Uterus (tissue), 4 donors: Measurements from ENCODE around the gene BIRC5. TPM values are rescaled to one million over a fixed set of nuclear protein-coding genes. Genes with fewer than 3 reads are reported as not detected.

Experiments used
- DNase-seq, 2 donors: peaks; one replicate each; pipeline ENCODE4 v3.0.0-alpha.2; 2019 to 2020
- H3K27ac ChIP-seq, 2 donors: fragments of 200-600 bp; sonication (generic); 1 replicate in 1 of 2; 2 replicates in 1 of 2; pipeline ENCODE4 v1.5.1; 2016 to 2018
- H3K27me3 ChIP-seq, 2 donors: fragments of 200-600 bp; sonication (generic); one replicate each; pipeline ENCODE4 v1.5.1; 2018 to 2019; ENCODE audit warnings: control low read depth in 1 of 2
- H3K36me3 ChIP-seq, 2 donors: fragments of 200-600 bp; sonication (generic); one replicate each; pipeline ENCODE4 v1.5.1; 2019; ENCODE audit warnings: control low read depth in 1 of 2
- H3K4me1 ChIP-seq, 2 donors: fragments of 200-600 bp; sonication (generic); one replicate each; pipeline ENCODE4 v1.5.1; 2018 to 2019; ENCODE audit warnings: control low read depth in 1 of 2
- H3K4me3 ChIP-seq, 2 donors: fragments of 200-600 bp; sonication (generic); 1 replicate in 1 of 2; 2 replicates in 1 of 2; pipeline ENCODE4 v1.5.1; 2018 to 2019; ENCODE audit warnings: mild to moderate bottlenecking in 1 of 2
- H3K9me3 ChIP-seq, 2 donors: fragments of 200-600 bp; sonication (generic); one replicate each; pipeline ENCODE4 v1.5.1; 2019; ENCODE audit warnings: control low read depth in 1 of 2
- POLR2A ChIP-seq, 2 donors: fragments of 450-650 bp; IDR thresholded peaks; one replicate each; pipeline ENCODE4 v1.6.1; 2016; ENCODE audit warnings: antibody characterized with exemption in 2 of 2, mild to moderate bottlenecking in 1 of 2, moderate library complexity in 1 of 2
- intact Hi-C: fragments of 100-400 bp; cut with DNase I; formaldehyde crosslinking; loops from one replicate; pipeline ENCODE4 v1.15.1; 2023; ENCODE audit warnings: low total_unique reads
- total RNA-seq, 4 donors: library from RNA; depleted of rRNA in 3 of 4; stranded (reverse); fragments of >200 nt in 3 of 4; gene quantifications; one replicate each; pipeline versions ENCODE4 v1.1.0 to v1.2.4, GENCODE V29; 2014 to 2023
- TF ChIP-seq, protein P1 (sequence below), 4 experiments: fragments of 200-600 bp in 2 of 4; fragments of 450-650 bp in 2 of 4; sonication (generic) in 2 of 4; IDR thresholded peaks; one replicate each; pipeline ENCODE4 v1.5.1; 2016 to 2019; ENCODE audit warnings: antibody characterized with exemption in 4 of 4, mild to moderate bottlenecking in 2 of 4, moderate library complexity in 1 of 4
- donor health status: DM: yes; HTN: yes; CAD: no.

Gene BIRC5
- total RNA-seq, 4 donors from 2014 or later: 26.3 to 29.7 TPM; not detected in 2

DNA sequence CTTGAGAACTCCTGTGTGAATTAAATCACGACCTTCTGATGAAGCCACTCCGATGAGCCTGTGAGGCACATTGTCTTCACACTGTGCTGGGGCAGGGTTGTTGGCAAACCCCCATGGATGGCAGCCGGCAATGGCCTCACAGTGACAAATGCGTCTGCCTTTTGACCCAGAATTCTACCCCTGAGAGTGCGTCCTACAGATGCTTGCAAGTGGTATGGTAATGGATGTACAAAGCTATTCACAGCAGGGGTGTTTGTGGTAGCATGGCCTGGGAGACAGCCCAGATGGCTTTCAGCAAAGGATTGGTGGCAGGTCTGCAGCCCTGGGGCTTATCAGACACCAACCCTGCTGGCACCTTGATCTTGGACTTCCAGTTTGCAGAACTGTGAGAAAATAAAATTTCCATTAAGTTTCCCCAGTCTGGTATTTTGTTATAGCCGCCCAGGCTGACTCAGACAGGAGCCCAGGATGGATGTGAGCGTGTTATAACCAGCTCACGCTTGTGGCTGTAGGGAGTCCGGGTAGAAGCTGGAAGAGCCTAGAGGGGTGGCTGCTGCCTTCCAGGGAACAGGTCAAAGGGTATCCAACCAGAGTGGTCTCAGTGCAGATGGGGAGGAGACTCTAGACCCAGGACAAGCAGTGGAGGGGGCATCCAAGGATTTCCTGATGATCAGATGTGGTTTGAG is 16.8 kb upstream of the BIRC5 start:
- Histone ChIP-seq H3K9me3 (no peaks in the 10 kb centered on the region), H3K4me1 (no peaks in the 10 kb centered on the region), H3K36me3 (no peaks in the 10 kb centered on the region), H3K4me3 (no peak overlapping the region), H3K27me3 (no peaks in the 10 kb centered on the region), H3K27ac (no peak overlapping the region)
- no peak for DNase-seq
- TF ChIP-seq, protein P1, sequence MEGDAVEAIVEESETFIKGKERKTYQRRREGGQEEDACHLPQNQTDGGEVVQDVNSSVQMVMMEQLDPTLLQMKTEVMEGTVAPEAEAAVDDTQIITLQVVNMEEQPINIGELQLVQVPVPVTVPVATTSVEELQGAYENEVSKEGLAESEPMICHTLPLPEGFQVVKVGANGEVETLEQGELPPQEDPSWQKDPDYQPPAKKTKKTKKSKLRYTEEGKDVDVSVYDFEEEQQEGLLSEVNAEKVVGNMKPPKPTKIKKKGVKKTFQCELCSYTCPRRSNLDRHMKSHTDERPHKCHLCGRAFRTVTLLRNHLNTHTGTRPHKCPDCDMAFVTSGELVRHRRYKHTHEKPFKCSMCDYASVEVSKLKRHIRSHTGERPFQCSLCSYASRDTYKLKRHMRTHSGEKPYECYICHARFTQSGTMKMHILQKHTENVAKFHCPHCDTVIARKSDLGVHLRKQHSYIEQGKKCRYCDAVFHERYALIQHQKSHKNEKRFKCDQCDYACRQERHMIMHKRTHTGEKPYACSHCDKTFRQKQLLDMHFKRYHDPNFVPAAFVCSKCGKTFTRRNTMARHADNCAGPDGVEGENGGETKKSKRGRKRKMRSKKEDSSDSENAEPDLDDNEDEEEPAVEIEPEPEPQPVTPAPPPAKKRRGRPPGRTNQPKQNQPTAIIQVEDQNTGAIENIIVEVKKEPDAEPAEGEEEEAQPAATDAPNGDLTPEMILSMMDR (IDR thresholded peaks at IDR 0.05): no peak
- no peak for TF ChIP-seq POLR2A (IDR thresholded peaks at IDR 0.05)
- intact Hi-C loops: no loop called here

DNA sequence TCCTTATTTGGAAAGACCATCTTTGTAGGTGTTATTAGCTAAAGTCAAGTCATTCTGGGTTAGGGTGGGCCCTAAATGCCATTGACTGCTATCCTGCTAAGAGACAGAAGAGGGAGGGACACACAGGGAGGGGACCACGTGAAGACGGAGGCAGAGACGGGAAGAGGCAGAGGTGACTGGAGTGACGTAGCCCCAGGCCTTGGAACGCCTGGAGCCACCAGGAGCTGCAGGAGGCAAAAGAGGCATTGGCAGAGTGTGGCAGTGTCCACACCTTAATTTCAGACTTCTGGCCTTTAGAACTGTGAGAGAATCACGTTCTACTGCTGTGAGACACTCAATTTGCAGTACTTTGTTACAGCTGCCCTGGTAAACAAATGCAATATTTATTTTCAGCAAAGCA is 13.6 kb upstream of the BIRC5 start:
- no peaks in the 10 kb centered on the region for H3K36me3 ChIP-seq

DNA sequence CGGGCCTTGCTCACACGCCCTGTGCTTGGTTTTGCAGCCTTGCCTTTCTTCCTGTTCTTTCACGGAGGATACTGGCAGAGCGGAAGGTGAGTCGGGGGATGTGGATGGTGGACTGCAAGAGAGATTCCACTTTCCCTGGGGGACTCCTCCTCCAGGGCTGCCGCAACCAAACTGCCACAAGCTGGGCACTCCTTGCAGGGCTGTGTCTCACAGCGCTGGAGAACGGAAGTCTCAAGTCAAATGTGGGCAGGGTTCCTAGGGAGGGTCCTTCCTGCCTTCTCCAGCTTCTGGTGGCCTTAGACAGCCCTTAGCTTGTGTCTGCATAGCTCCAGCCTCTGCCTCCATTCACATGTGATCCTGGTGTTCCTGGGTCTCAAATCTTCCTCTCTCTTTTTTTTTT is 11.4 kb upstream of the BIRC5 start:
- Histone ChIP-seq H3K27me3 (no peaks in the 10 kb centered on the region), H3K36me3 (no peaks in the 10 kb centered on the region), H3K9me3 (no peaks in the 10 kb centered on the region), H3K4me1 (no peaks in the 10 kb centered on the region), H3K4me3 (no peak overlapping the region), H3K27ac (no peak overlapping the region)
- TF ChIP-seq, protein P1 (IDR thresholded peaks at IDR 0.05): no peak
- TF ChIP-seq POLR2A (IDR thresholded peaks at IDR 0.05): no peak
- DNase-seq: no peak
- intact Hi-C loops: no loop called here

More for the DNA sequence above, 13.6 kb upstream of the BIRC5 start:
- no peak overlapping the region for H3K4me3 ChIP-seq
- H3K9me3 ChIP-seq: no peaks in the 10 kb centered on the region
- H3K27me3 ChIP-seq: no peaks in the 10 kb centered on the region
- TF ChIP-seq POLR2A (IDR thresholded peaks at IDR 0.05): no peak
- TF ChIP-seq, protein P1 (IDR thresholded peaks at IDR 0.05): no peak
- H3K27ac ChIP-seq: no peak overlapping the region
- intact Hi-C loops: no loop called here
- no peak for DNase-seq
- H3K4me1 ChIP-seq: no peaks in the 10 kb centered on the region

DNA sequence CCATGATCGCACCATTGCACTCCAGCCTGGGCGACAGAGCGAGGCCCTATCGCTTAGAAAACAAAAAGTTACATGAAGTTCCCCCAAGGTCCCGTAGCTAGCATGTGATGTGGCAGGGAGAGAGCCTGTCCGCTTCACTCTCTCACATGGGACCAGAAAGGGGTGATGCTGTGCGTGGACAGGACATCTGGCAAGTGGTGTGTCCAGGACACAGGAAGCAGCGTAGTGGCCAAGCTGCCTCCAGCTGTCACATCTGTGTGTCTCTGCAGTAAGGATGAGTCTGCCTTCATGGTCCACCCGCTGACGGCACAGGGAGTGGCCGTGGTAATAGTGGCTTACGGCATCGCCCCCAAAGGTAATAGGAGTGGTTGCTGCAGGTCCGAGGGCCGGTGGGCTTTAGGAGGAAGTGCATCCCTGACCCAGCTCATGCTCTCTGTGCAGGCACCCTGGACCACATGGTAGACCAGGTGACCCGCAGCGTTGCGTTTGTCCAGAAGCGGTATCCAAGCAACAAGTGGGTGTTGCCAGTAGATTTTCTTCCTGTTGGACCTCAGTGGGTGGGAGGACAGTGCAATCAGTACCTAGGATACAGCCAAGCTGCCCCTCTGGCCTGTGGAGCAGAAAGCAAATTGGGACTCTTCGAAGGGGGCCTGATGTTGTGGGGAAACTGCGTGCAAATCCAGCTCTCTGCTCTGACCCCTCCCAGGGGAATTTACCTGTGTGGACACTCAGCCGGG is 9.5 kb upstream of the BIRC5 start:
- Histone ChIP-seq H3K36me3 (no peaks in the 10 kb centered on the region), H3K4me1 (no peaks in the 10 kb centered on the region), H3K4me3 (no peak overlapping the region), H3K27me3 (no peaks in the 10 kb centered on the region), H3K27ac (no peak overlapping the region), H3K9me3 (no peaks in the 10 kb centered on the region)
- DNase-seq: no peak
- TF ChIP-seq, protein P1 (IDR thresholded peaks at IDR 0.05): no peak
- TF ChIP-seq POLR2A (IDR thresholded peaks at IDR 0.05): no peak
- intact Hi-C loops: no loop called here

DNA sequence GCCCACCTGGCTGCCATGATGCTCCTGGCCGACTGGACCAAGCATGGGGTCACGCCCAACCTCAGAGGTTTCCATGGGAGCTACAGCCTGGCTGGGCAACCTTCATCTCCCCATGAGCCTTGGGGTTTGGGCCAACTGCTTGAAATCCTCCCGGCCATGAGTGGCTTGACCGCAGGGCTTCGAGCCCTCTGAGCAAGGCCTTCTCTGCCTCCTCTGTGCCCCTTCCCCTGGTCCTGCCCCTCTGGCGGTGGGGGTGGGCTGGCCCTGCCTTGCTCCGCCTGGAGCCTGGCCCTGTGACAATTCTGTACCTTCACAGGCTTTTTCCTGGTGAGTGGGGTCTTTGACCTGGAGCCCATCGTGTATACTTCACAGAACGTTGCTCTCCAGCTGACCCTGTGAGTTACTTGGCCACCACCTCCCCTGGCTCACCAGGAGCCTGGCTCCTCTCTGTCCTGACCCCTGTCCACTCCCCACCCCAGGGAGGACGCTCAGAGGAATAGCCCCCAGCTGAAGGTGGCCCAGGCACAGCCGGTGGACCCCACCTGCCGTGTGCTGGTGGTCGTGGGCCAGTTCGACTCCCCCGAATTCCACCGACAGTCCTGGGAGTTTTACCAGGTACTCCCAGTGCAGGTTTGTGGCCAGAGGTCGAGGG is 8.8 kb upstream of the BIRC5 start:
- Histone ChIP-seq H3K27me3 (no peaks in the 10 kb centered on the region), H3K4me1 (no peaks in the 10 kb centered on the region), H3K36me3 (no peaks in the 10 kb centered on the region), H3K9me3 (no peaks in the 10 kb centered on the region), H3K4me3 (no peak overlapping the region), H3K27ac (no peak overlapping the region)
- no peak for DNase-seq
- TF ChIP-seq, protein P1 (IDR thresholded peaks at IDR 0.05): no peak
- no peak for TF ChIP-seq POLR2A (IDR thresholded peaks at IDR 0.05)
- intact Hi-C loops: no loop called here
